Esophagus (tissue), 2 donors: ENCODE measurements around the gene SPATA6. TPM values are rescaled to one million over a fixed set of nuclear protein-coding genes. Genes with fewer than 3 reads are reported as not detected.
"Not testable (repeated sequence)": the region's sequence is repeated elsewhere in the genome, so short reads cannot be mapped to it uniquely, and the experiment has no call there.

Experiments used
- H3K27ac ChIP-seq, 2 donors: one replicate each; pipeline ENCODE4 v1.5.1; 2013; ENCODE audit warnings: low read depth in 2 of 2, mild to moderate bottlenecking in 2 of 2, inconsistent platforms in 1 of 2, low read length in 1 of 2, moderate library complexity in 1 of 2
- H3K27me3 ChIP-seq, 2 donors: one replicate each; pipeline ENCODE4 v1.6.1; 2013; ENCODE audit warnings: low read length in 2 of 2, control low read depth in 1 of 2, mild to moderate bottlenecking in 1 of 2; ENCODE audit not compliant: insufficient read depth in 2 of 2, control insufficient read depth in 1 of 2
- H3K36me3 ChIP-seq, 2 donors: one replicate each; pipeline ENCODE4 v1.6.1; 2013; ENCODE audit warnings: low read length in 1 of 2; ENCODE audit not compliant: control insufficient read depth in 2 of 2, insufficient read depth in 2 of 2
- H3K4me1 ChIP-seq, 2 donors: one replicate each; pipeline ENCODE4 v1.6.1; 2013; ENCODE audit warnings: low read length in 1 of 2; ENCODE audit not compliant: control insufficient read depth in 2 of 2, insufficient read depth in 2 of 2
- H3K4me3 ChIP-seq, 2 donors: one replicate each; pipeline ENCODE4 v1.5.1; 2013; ENCODE audit warnings: low read length in 2 of 2, mild to moderate bottlenecking in 2 of 2, low read depth in 1 of 2, moderate library complexity in 1 of 2
- H3K9me3 ChIP-seq, 2 donors: one replicate each; pipeline ENCODE4 v1.6.1; 2013; ENCODE audit warnings: mild to moderate bottlenecking in 2 of 2, low read depth in 1 of 2, low read length in 1 of 2, moderate library complexity in 1 of 2; ENCODE audit not compliant: control insufficient read depth in 2 of 2, insufficient read depth in 1 of 2
- WGBS, 2 donors: extraction: QIAGEN DNeasy Blood & Tissue Kit; methylation state at CpG; one replicate each; pipeline ENCODE4 v1.1.7; 2013; 5-methylcytosine and 5-hydroxymethylcytosine counted together
- polyA plus RNA-seq, 2 donors: library from polyadenylated mRNA; stranded (reverse); fragments of 200-250 nt; gene quantifications; one replicate each; pipeline ENCODE4 v1.2.3, GENCODE V29; 2013
- donor health status: healthy with polysubstance abuse.
- donor health status: Bipolar disorder and iron deficiency.

Gene SPATA6
- polyA plus RNA-seq, 2 donors: 1.3 to 1.6 TPM

GRCh38 chr1:48493970-48494769, 22.2 kb upstream of the SPATA6 start:
- Histone ChIP-seq H3K27ac (peak overlapping the region in 1 of 2 donors; percentile 4), H3K36me3 (no peaks in the 10 kb centered on the region), H3K9me3 (no peaks in the 10 kb centered on the region), H3K4me3 (no peak overlapping the region), H3K4me1 (peaks cover 0 to 7% of the 10 kb centered on the region in 2 donors), H3K27me3 (no peaks in the 10 kb centered on the region)
- WGBS, 2 donors: 45 to 47% methylated on average over 5 of the region's 5 CpGs

DNA sequence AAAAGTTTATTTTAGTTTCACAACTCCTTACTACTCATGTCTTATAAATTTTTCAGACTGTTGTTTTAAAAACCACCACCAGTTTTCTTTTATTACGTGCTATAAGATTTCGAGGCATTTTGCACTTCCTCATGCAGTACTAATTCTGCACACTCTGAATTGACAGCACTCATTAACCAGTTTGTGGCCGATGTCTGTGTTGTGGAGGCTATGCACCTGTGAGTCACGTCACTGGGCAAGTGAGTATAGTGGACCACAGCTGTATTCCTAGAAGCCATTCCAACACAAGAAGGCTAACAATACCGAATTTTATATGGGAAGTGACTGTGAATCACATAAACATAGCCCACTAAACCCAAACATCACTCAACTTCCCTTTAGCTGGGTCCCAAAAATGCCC, 21.0 kb upstream of the SPATA6 start:
- WGBS, 2 donors: 64 to 70% methylated on average over 5 of the region's 5 CpGs
- H3K27me3 ChIP-seq: no peaks in the 10 kb centered on the region

DNA sequence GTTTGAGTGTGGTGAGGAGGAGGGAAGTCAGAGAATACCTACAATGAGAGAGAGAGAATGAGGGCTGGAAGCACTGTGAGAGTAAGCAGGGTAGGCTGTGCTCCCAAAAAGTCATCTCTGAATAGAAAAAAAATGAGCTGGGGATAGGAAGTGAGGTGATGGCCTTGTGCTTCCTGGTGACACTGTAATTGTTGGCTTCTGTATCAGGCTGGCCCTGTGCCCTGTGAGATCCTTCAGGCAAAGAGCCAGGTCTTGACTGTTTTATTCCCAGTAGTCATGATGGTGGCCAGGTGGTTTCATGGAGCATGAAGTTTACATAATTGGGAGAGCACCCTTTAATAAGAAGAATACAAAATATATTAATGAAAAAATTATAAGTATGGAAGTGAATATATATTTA, 20.4 kb upstream of the SPATA6 start:
- no peak overlapping the region for H3K27ac ChIP-seq
- H3K36me3 ChIP-seq: no peaks in the 10 kb centered on the region
- peaks cover 0 to 3% of the 10 kb centered on the region in 2 donors for H3K4me1 ChIP-seq
- H3K27me3 ChIP-seq: no peaks in the 10 kb centered on the region
- H3K4me3 ChIP-seq: no peak overlapping the region
- no peaks in the 10 kb centered on the region for H3K9me3 ChIP-seq

More for the DNA sequence above, 21.0 kb upstream of the SPATA6 start:
- H3K27ac ChIP-seq: no peak overlapping the region
- no peak overlapping the region for H3K4me3 ChIP-seq
- H3K4me1 ChIP-seq: peaks cover 0 to 3% of the 10 kb centered on the region in 2 donors
- no peaks in the 10 kb centered on the region for H3K36me3 ChIP-seq
- no peaks in the 10 kb centered on the region for H3K9me3 ChIP-seq

DNA sequence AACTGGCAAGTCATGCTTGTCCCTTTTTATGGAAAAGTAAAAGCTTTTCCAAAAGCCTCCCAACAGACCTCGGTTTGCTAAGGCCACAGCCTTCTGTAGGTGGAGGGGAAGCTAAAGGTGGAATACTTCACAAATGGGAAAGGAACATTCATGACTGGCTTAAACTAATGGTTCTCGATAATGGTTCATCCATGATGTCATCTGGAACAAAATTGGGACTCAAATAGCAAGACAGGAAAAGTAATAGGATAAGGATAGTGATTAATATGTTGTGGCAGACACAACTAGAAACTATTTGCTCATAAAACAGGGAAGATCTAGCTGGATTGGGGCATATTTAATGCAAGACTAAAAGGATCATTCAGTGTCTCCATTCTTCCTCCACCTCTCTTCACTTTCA, 16.7 kb upstream of the SPATA6 start:
- H3K27ac ChIP-seq: no peak overlapping the region
- H3K4me1 ChIP-seq: no peaks in the 10 kb centered on the region
- H3K9me3 ChIP-seq: no peaks in the 10 kb centered on the region
- no peaks in the 10 kb centered on the region for H3K36me3 ChIP-seq
- H3K27me3 ChIP-seq: no peaks in the 10 kb centered on the region
- 55 to 87% methylated on average over 2 of the region's 2 CpGs for WGBS, 2 donors
- H3K4me3 ChIP-seq: no peak overlapping the region

DNA sequence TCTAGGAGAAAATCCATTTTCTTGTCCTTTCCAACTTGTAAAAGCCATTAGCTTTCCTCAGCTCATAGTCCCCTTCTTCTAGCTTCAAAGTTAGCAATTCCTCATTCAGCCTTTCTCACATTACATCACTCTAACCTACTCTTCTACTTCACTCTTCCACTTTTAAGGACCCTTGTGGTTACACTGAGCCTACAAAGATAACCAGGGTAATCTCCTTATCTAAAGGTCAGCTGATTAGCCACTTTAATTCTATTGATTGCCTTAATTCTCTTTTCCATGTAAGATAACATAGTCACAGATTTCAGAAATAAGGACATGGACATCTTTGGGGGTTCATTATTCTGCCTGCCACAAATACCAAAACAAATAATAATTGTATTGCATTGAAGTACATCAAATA, 8.5 kb upstream of the SPATA6 start:
- Histone ChIP-seq H3K4me3 (no peak overlapping the region), H3K36me3 (no peaks in the 10 kb centered on the region), H3K27me3 (no peaks in the 10 kb centered on the region), H3K27ac (no peak overlapping the region), H3K4me1 (no peaks in the 10 kb centered on the region), H3K9me3 (no peaks in the 10 kb centered on the region)

- WGBS, 2 donors: 67 to 70% methylated on average over 1 to 2 of the region's 4 CpGs
- not testable (repeated sequence) for H3K36me3 ChIP-seq, H3K27ac ChIP-seq
Measured at GRCh38 chr1:48480023-48480422, 8.0 kb upstream of the SPATA6 start.

DNA sequence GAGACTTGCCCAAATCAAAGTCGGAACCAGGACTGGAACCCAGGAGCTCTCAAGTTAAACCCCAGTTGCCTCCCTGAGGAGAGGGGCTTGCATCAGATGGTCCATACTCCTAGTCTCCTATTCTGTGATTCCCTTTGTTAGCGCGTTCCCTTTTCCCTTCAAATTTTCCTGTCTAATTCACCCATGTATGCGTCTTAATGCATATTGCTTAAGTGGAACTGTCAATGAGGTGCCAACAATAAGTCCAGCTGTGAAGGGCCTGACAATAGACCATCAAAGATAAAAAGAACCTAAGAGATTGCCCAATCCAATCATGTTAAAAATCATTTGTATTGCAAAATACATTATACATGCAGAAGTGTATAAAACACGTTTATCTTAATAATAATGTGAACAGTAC, 634 bp upstream of the SPATA6 start:
- no peaks in the 10 kb centered on the region for H3K9me3 ChIP-seq
- H3K27ac ChIP-seq: peak overlapping the region; percentile 83 to 90
- no peaks in the 10 kb centered on the region for H3K27me3 ChIP-seq
- H3K4me3 ChIP-seq: peak overlapping the region; percentile 65 to 71
- H3K4me1 ChIP-seq: peaks cover 0 to 3% of the 10 kb centered on the region in 2 donors
- H3K36me3 ChIP-seq: no peaks in the 10 kb centered on the region
- 44 to 47% methylated on average over 5 of the region's 5 CpGs for WGBS, 2 donors

More at GRCh38 chr1:48480023-48480422, 8.0 kb upstream of the SPATA6 start:
- not testable (repeated sequence) for H3K9me3 ChIP-seq, H3K27me3 ChIP-seq, H3K4me3 ChIP-seq, H3K4me1 ChIP-seq

- 13 to 17% methylated on average over 17 of the region's 17 CpGs for WGBS, 2 donors
- H3K9me3 ChIP-seq: no peaks in the 10 kb centered on the region
Measured at GRCh38 chr1:48470950-48471690, 884 bp downstream of the SPATA6 start.

GRCh38 chr1:48470481-48470855, 1.5 kb downstream of the SPATA6 start:
- peak overlapping the region; percentile 31 to 92 for H3K27ac ChIP-seq
- peak overlapping the region in 1 of 2 donors; percentile 65 for H3K4me3 ChIP-seq

More at GRCh38 chr1:48470950-48471690, 884 bp downstream of the SPATA6 start:
- Histone ChIP-seq H3K36me3 (no peaks in the 10 kb centered on the region), H3K4me3 (peak overlapping the region; percentile 65 to 71), H3K27ac (peak overlapping the region; percentile 77 to 92), H3K27me3 (no peaks in the 10 kb centered on the region), H3K4me1 (peaks cover 0 to 3% of the 10 kb centered on the region in 2 donors)

More at GRCh38 chr1:48470481-48470855, 1.5 kb downstream of the SPATA6 start:
- H3K27me3 ChIP-seq: no peaks in the 10 kb centered on the region
- no peaks in the 10 kb centered on the region for H3K36me3 ChIP-seq
- H3K9me3 ChIP-seq: no peaks in the 10 kb centered on the region
- peaks cover 0 to 3% of the 10 kb centered on the region in 2 donors for H3K4me1 ChIP-seq
- 12 to 17% methylated on average over 6 of the region's 6 CpGs for WGBS, 2 donors
